Measurements from ENCODE around the gene VRK2. TPM values are rescaled to one million over a fixed set of nuclear protein-coding genes. Genes with fewer than 3 reads are reported as not detected.

Gene VRK2
- total and polyA plus RNA-seq, 9 donors: 7.3 to 19.8 (median 16.3) TPM

DNA sequence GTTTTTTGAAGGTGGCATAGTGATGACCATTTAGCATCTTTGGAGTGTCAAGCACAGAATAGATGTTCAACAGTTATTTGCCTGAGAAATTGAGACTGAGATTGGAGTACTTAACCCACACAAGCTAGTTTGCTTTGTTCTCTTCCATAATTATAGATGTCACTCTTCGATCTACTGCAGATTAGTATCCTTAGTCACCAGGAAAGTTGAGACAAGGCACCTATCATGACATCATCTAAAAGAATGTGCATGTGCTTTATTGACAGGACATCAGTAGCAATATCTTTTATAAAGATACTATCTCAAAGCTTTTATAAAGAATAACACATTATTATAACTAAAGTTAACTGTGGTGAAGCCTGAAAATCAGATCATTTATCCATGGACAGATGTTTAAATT is 6.4 kb downstream of the VRK2 start:
- Histone ChIP-seq H3K27me3 (no peaks in the 10 kb centered on the region), H3K4me3 (no peak overlapping the region), H3K36me3 (no peaks in the 10 kb centered on the region), H3K9me3 (no peaks in the 10 kb centered on the region), H3K27ac (no peak overlapping the region), H3K4me1 (ENCODE audit: insufficient read depth) (no peaks in the 10 kb centered on the region)
- TF ChIP-seq POLR2A (IDR thresholded peaks at IDR 0.05) (no peak), EP300 (IDR thresholded peaks at IDR 0.05) (no peak)
- WGBS, 3 donors: 90 to 94% (median 90%) methylated on average over 1 of the region's 1 CpG
- intact Hi-C loops (cut with DNase I): no loop called here
- no peak for DNase-seq

DNA sequence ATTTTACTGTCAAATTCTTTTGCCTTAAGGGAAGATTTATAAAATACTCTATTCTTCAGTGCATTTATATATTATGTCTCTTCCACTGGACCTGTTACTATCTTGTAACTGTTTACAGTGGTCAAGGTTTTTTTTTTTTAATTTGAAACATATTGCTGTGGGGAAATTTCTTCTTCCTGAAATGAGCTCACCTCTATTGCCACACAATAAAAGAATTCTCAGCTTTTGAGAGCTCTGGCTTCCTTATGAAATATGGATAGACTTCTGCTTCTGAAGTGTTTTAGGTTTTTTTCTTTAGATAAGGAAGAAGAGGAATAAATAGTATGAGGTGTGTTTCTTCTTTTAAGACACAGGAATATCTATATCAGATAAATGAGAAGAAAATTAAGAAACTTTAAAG is 7.7 kb downstream of the VRK2 start:
- no peaks in the 10 kb centered on the region for H3K9me3 ChIP-seq
- no peak for DNase-seq
- intact Hi-C loops (cut with DNase I): no loop called here
- no peak overlapping the region for H3K4me3 ChIP-seq
- H3K27me3 ChIP-seq: no peaks in the 10 kb centered on the region
- no peaks in the 10 kb centered on the region for H3K4me1 ChIP-seq (ENCODE audit: insufficient read depth)
- TF ChIP-seq POLR2A (IDR thresholded peaks at IDR 0.05) (no peak), EP300 (IDR thresholded peaks at IDR 0.05) (no peak), CTCF (IDR thresholded peaks at IDR 0.05) (no peak)
- H3K27ac ChIP-seq: no peak overlapping the region
- no peaks in the 10 kb centered on the region for H3K36me3 ChIP-seq

DNA sequence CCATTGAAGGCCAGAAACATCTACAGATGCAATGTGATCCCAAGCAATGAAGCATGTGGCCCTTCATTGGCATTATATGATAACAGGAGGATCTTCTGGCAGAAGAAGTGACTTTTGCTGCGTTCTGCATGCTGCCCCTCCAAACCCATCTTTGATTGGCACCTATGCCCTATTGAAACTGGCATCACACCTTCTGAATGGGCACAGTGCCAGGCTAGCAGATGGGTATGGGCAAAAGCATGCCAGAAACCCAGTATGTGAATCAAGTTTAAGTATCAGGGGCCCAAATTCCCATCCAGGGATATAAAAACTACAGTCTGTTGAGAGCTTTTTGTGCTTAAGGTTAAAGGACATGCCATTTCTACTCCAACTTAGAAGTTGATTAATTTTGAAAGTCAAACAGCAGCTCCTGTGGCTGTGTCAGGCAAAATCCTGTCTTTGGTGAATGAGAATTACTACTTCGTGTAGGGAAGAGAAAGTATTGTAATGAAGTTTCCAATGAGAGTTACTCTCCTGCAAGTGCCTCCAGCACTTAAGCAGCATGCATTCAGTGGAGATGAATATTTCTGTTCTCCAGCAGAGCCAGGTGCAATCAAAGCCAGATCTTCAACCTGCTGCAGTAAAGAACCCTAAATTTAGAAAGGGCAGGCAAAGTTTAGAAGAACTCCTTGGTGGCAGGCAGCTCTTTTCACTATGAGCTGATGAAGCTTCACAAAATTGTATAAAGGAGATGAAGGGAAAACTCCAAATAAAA is 8.6 kb downstream of the VRK2 start:
- TF ChIP-seq EP300 (IDR thresholded peaks at IDR 0.05) (no peak), CTCF (IDR thresholded peaks at IDR 0.05) (no peak), POLR2A (IDR thresholded peaks at IDR 0.05) (no peak)
- intact Hi-C loops (cut with DNase I): no loop called here
- Histone ChIP-seq H3K27me3 (no peaks in the 10 kb centered on the region), H3K4me3 (no peak overlapping the region), H3K9me3 (no peaks in the 10 kb centered on the region), H3K4me1 (ENCODE audit: insufficient read depth) (no peaks in the 10 kb centered on the region), H3K27ac (no peak overlapping the region), H3K36me3 (no peaks in the 10 kb centered on the region)
- WGBS, 3 donors: 86 to 92% (median 92%) methylated on average over 2 of the region's 2 CpGs
- DNase-seq: no peak

DNA sequence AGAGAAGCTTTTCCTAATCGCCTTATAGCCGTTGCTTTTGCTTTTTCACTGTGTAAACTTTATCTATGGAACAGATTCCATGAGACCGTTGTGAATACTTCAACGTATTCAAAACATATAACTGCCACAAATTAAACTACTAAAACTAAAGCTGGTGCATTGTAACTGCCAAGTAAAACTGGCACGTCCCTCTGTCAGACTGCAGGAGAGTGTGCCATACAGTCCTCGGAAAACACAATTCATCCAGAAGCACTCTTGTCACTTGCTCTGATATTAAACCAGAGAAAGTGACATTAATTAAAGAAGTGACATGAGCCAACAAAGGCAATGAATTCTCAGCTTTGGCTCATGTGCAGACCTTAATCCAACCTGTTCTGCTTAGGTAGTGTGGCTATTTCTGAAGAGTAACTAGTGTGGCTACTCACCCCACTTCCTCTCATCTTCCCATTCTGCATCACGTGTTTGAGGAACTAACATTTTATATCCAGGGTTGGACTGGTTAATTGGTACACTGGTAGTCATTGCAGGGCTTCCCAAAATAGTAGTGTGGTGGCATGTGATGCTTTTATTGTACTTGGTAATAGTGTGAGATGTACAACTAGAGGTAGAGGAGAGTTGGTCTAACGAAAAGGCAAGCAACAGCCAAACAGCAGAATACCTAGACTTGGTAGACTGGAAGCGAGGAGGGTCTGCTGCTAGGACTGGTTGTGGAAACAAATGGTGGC is 9.7 kb downstream of the VRK2 start:
- WGBS, 3 donors: 86 to 92% (median 90%) methylated on average over 9 of the region's 9 CpGs

More for the DNA sequence above, 9.7 kb downstream of the VRK2 start:
- intact Hi-C loops (cut with DNase I): no loop called here
- Histone ChIP-seq H3K36me3 (no peaks in the 10 kb centered on the region), H3K27me3 (no peaks in the 10 kb centered on the region), H3K4me1 (ENCODE audit: insufficient read depth) (no peaks in the 10 kb centered on the region), H3K4me3 (no peak overlapping the region), H3K27ac (no peak overlapping the region), H3K9me3 (no peaks in the 10 kb centered on the region)
- DNase-seq: no peak
- no peak for TF ChIP-seq EP300 (IDR thresholded peaks at IDR 0.05)
- TF ChIP-seq CTCF (IDR thresholded peaks at IDR 0.05): no peak
- TF ChIP-seq POLR2A (IDR thresholded peaks at IDR 0.05): no peak
